ENCODE measurements around the gene ZYX. TPM values are rescaled to one million over a fixed set of nuclear protein-coding genes. Genes with fewer than 3 reads are reported as not detected.

The ZYX gene
- total and polyA plus RNA-seq, 9 of the 15 experiments (the other 6 are each of a cell fraction or from before 2014, with no cell fraction given): 1.8 to 130 (median 15.7) TPM

- POLR2A ChIA-PET: interaction anchor here (1.5 kb wide), 1 partner anchor 12 kb away, joined by 5 read pairs; no protein-coding TSS in a partner anchor
- DNase-seq (ENCODE audit: extremely low read depth in 1 of 4, low spot score in 3 of 4) (peak in 1 of 4 experiments; percentile 39), FAIRE-seq (no peak), ATAC-seq (peak; percentile 72)
- CTCF ChIA-PET (ENCODE audit: low intra/inter-chr PET ratio): interaction anchor here (0.6 to 1.0 kb wide), 2 partner anchors 70 to 724 kb away, joined by 3 read pairs; no protein-coding TSS in a partner anchor
- Histone ChIP-seq H3K4me3 (no peak overlapping the region), H3K36me3 (ENCODE audit: control insufficient read depth, insufficient read depth, low read length) (no peaks in the 10 kb centered on the region), H3K9me3 (replicated peaks; ENCODE audit: control insufficient read depth, insufficient read depth, low read depth, low read length) (no peaks in the 10 kb centered on the region), H3K27ac (ENCODE audit: extremely low read depth, low read depth, low read length) (no peak overlapping the region), H4K20me1 (replicated peaks; ENCODE audit: control insufficient read depth, insufficient read depth, low read length) (no peaks in the 10 kb centered on the region), H3K9ac (ENCODE audit: insufficient read depth in 1 of 2, low read depth in 2 of 2, low read length in 2 of 2) (no peak overlapping the region), H3K27me3 (ENCODE audit: control insufficient read depth in 2 of 2, insufficient read depth in 2 of 2, low read length in 2 of 2) (peaks cover 35 to 57% of the 10 kb centered on the region in 2 experiments), H3K79me2 (ENCODE audit: control insufficient read depth, insufficient read depth, low read length) (no peaks in the 10 kb centered on the region), H3K4me2 (ENCODE audit: insufficient read depth, low read length) (peak overlapping the region; percentile 65; the same call in 1 of the 2 replicates), H3K9me1 (ENCODE audit: control insufficient read depth, insufficient read depth, low read length) (no peaks in the 10 kb centered on the region), H2AFZ (ENCODE audit: low read depth, low read length) (peak overlapping the region; percentile 87), H3K4me1 (replicated peaks in 1 of 2; ENCODE audit: control insufficient read depth in 2 of 2, insufficient read depth in 2 of 2, low read length in 2 of 2) (peaks cover 0 to 7% of the 10 kb centered on the region in 2 experiments; a peak in 3 of 5 replicates)
- intact Hi-C loops (cut with micrococcal nuclease) (loop anchor here (2.0 to 5.0 kb wide), 2 partner anchors 36 to 71 kb away; partner anchors contain the start of gene ZYX), in situ Hi-C loops (cut with MboI) (no loop called here)
- WGBS (ENCODE audit: insufficient coverage, low coverage, missing lambda C conversion rate): 43% methylated on average over 4 of the region's 4 CpGs
- BruUV-seq (replicated peaks): no TSS peak
- TF ChIP-seq ZNF280B (CRISPR knock-in tag; IDR thresholded peaks at IDR 0.05) (no peak), ESRRA (IDR thresholded peaks at IDR 0.05; ENCODE audit: borderline replicate concordance, low read depth) (peak; percentile 32; the same call in 1 of the 2 replicates), HNRNPUL1 (IDR thresholded peaks at IDR 0.05; ENCODE audit: low read length) (no peak), PHB2 (IDR thresholded peaks at IDR 0.05; ENCODE audit: low read depth) (no peak), RCOR1 (IDR thresholded peaks at IDR 0.05; ENCODE audit: borderline replicate concordance in 1 of 2, low read depth in 2 of 2, low read length in 2 of 2) (no peak), CTCF (IDR thresholded peaks at IDR 0.05 in 2 of 3, conservative IDR thresholded peaks at IDR 0.05 in 1 of 3; ENCODE audit: insufficient read depth in 2 of 3, low read depth in 1 of 3, low read length in 3 of 3) (peak in 2 of 3 experiments; percentile 62 to 77; a peak in 4 of 6 replicates), HOMEZ (CRISPR knock-in tag; IDR thresholded peaks at IDR 0.05) (no peak), ZNF431 (CRISPR knock-in tag; IDR thresholded peaks at IDR 0.05) (no peak), RFX5 (IDR thresholded peaks at IDR 0.05; ENCODE audit: low read depth, low read length) (no peak), HINFP (tag; conservative IDR thresholded peaks at IDR 0.05; ENCODE audit: low read depth) (no peak), ETV1 (tag; conservative IDR thresholded peaks at IDR 0.05; ENCODE audit: low read depth) (0 out of 2 replicates have a peak, but pooled peaks have one; percentile 37), ARID2 (IDR thresholded peaks at IDR 0.05) (peak; percentile 53; the same call in 1 of the 2 replicates), ZNF124 (CRISPR knock-in tag; IDR thresholded peaks at IDR 0.05) (no peak), MLX (CRISPR knock-in tag; conservative IDR thresholded peaks at IDR 0.05) (no peak), CBFA2T3 (IDR thresholded peaks at IDR 0.05) (no peak)
These were observed 35.1 kb upstream of the ZYX start for GRCh38 chr7:143346018-143346417.

Data from K562 (cell line).